ENCODE results near the gene CYP4F2. TPM values are rescaled to one million over a fixed set of nuclear protein-coding genes. Genes with fewer than 3 reads are reported as not detected.

CYP4F2 gene
- total and polyA plus RNA-seq, 2 of the 8 experiments (the other 6 are each of a cell fraction or from before 2014, with no cell fraction given) = not detected

DNA sequence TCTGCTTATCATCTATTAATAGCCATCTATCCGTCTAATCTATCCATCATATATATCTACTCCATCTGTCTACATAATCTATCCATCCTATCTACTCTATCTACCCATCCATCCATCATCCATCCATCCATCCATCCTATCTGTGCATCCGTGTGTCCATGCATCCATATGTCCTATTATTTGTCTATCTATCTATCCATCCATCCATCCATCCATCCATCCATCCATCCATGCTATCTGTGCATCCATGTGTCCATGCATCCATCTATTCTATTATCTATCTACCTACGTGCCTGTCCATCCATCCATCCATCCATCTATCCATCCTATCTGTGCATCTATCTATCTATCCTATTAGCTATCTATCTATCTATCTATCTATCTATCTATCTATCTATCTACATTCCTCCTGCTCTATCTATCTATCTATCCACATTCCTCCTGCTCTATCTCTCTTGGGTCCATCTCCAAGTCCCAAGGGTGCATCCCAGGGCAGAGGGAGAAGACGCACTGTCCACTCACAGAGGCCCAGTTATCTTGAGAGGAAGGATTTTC, 1.9 kb downstream of the CYP4F2 start:
- Histone ChIP-seq H2BK15ac (ENCODE audit: low read length) (no peak overlapping the region), H3K9me3 (ENCODE audit: insufficient read depth in 2 of 2, low read depth in 1 of 2, low read length in 1 of 2) (peaks cover 71 to 90% of the 10 kb centered on the region in 2 experiments), H3K9ac (replicated peaks in 1 of 4; ENCODE audit: extremely low read depth in 1 of 4, low read depth in 3 of 4, low read length in 3 of 4) (no peak overlapping the region), H2AFZ (ENCODE audit: low read length) (no peak overlapping the region), H4K8ac (ENCODE audit: extremely low read depth, insufficient read depth, low read length) (no peak overlapping the region), H3K56ac (replicated peaks; ENCODE audit: insufficient read length, low read depth, low read length) (no peak overlapping the region), H3K4ac (replicated peaks; ENCODE audit: insufficient read length, low read depth, low read length) (no peak overlapping the region), H3K4me1 (replicated peaks in 1 of 4; ENCODE audit: control insufficient read depth in 3 of 4, insufficient read depth in 4 of 4, low read length in 3 of 4) (no peaks in the 10 kb centered on the region), H2BK20ac (ENCODE audit: low read length) (no peak overlapping the region), H4K91ac (replicated peaks; ENCODE audit: insufficient read length, low read length) (no peak overlapping the region), H2BK120ac (replicated peaks; ENCODE audit: low read depth, low read length) (no peak overlapping the region), H3K36me3 (ENCODE audit: control insufficient read depth in 2 of 4, insufficient read depth in 4 of 4, low read length in 3 of 4) (no peaks in the 10 kb centered on the region), H4K5ac (ENCODE audit: insufficient read length, low read depth, low read length) (no peak overlapping the region), H3K79me1 (ENCODE audit: low read depth, low read length) (no peaks in the 10 kb centered on the region), H3K27ac (ENCODE audit: low read depth, low read length) (no peak overlapping the region), H2AK5ac (ENCODE audit: low read depth, low read length) (no peak overlapping the region), H2BK5ac (ENCODE audit: low read depth, low read length) (no peak overlapping the region), H3K14ac (ENCODE audit: insufficient read length) (no peak overlapping the region), H4K20me1 (replicated peaks in 1 of 2; ENCODE audit: control insufficient read depth in 1 of 2, insufficient read depth in 2 of 2, low read length in 2 of 2) (no peaks in the 10 kb centered on the region), H3K23me2 (ENCODE audit: low read depth, low read length) (peaks cover 5% of the 10 kb centered on the region; the same call in 1 of the 2 replicates), H3K23ac (ENCODE audit: insufficient read length) (no peak overlapping the region), H3K27me3 (replicated peaks in 1 of 4; ENCODE audit: control insufficient read depth in 3 of 4, extremely low read depth in 1 of 4, insufficient read depth in 3 of 4, low read length in 3 of 4) (no peaks in the 10 kb centered on the region), H3K4me3 (ENCODE audit: extremely low read depth in 1 of 4, insufficient read depth in 2 of 4, low read depth in 3 of 4, low read length in 4 of 4) (no peak overlapping the region), H2BK12ac (ENCODE audit: low read depth, low read length) (no peak overlapping the region), H3K18ac (ENCODE audit: extremely low read depth, low read length) (no peak overlapping the region), H3K4me2 (ENCODE audit: insufficient read depth in 1 of 2, low read depth in 2 of 2, low read length in 2 of 2) (no peak overlapping the region), H3K79me2 (ENCODE audit: control insufficient read depth in 1 of 2, insufficient read depth in 2 of 2, low read length in 2 of 2) (no peaks in the 10 kb centered on the region)
- CTCF ChIA-PET (ENCODE audit: partially characterized antibody) = no interaction called here
- DNase-seq (ENCODE audit: low read depth in 1 of 2, low spot score in 2 of 2) (no peak), FAIRE-seq (no peak)
- POLR2A ChIA-PET (ENCODE audit: partially characterized antibody) = no interaction called here
- 48% methylated on average over 4 of the region's 4 CpGs; no CpG with 5 or more reads in 1 of the 2 experiments for WGBS, 2 experiments (ENCODE audit: extremely low coverage in 1 of 2, insufficient coverage in 1 of 2, insufficient read length in 1 of 2, insufficient replicate concordance in 2 of 2, low coverage in 1 of 2, low lambda C conversion rate in 2 of 2, missing lambda C conversion rate in 1 of 2)
- TF ChIP-seq SP4 (IDR thresholded peaks at IDR 0.05; ENCODE audit: low read length) (no peak), CEBPB (IDR thresholded peaks at IDR 0.05; ENCODE audit: low read depth, low read length) (no peak)

All from H1 (cell line).